ENCODE measurements around the gene LDB3. TPM values are rescaled to one million over a fixed set of nuclear protein-coding genes. Genes with fewer than 3 reads are reported as not detected.
"Not testable (repeated sequence)": the region's sequence is repeated elsewhere in the genome, so short reads cannot be mapped to it uniquely, and the experiment has no call there.

LDB3 gene
- total RNA-seq, 1 donor from 2014 or later, result 4.7 TPM

DNA sequence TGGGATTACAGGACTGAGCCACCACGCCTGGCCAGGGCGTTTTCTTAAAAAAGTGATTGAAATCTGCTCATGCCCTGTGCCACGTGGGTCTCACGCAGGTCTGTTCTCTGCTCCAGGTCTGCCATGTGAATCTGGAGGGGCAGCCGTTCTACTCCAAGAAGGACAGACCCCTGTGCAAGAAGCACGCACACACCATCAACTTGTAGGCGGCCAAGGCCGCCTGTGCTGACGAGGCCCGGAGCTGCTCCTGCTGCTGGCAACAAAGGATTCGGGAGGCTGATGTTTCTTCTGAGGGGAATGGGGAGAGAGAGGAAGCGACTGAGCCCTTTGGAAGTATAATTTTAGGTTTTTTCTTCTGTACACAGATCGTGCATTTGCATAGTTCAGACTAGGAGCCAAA lies 64.5 kb downstream of the LDB3 start:
- DNase-seq (ENCODE audit: extremely low spot score in 2 of 2), result no peak
- TF ChIP-seq, protein P1, sequence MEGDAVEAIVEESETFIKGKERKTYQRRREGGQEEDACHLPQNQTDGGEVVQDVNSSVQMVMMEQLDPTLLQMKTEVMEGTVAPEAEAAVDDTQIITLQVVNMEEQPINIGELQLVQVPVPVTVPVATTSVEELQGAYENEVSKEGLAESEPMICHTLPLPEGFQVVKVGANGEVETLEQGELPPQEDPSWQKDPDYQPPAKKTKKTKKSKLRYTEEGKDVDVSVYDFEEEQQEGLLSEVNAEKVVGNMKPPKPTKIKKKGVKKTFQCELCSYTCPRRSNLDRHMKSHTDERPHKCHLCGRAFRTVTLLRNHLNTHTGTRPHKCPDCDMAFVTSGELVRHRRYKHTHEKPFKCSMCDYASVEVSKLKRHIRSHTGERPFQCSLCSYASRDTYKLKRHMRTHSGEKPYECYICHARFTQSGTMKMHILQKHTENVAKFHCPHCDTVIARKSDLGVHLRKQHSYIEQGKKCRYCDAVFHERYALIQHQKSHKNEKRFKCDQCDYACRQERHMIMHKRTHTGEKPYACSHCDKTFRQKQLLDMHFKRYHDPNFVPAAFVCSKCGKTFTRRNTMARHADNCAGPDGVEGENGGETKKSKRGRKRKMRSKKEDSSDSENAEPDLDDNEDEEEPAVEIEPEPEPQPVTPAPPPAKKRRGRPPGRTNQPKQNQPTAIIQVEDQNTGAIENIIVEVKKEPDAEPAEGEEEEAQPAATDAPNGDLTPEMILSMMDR (IDR thresholded peaks at IDR 0.05), result no peak
- no peak for TF ChIP-seq POLR2A (IDR thresholded peaks at IDR 0.05)
- no peak for TF ChIP-seq POLR2AphosphoS5 (IDR thresholded peaks at IDR 0.05; ENCODE audit: insufficient read depth in 1 of 2, low read depth in 1 of 2)
- H3K4me3 ChIP-seq, result no peak overlapping the region
- peak overlapping the region; percentile 34 for H3K27ac ChIP-seq
- H3K27me3 ChIP-seq, result no peaks in the 10 kb centered on the region
- no peaks in the 10 kb centered on the region for H3K36me3 ChIP-seq
- H3K9me3 ChIP-seq, result no peaks in the 10 kb centered on the region
- H3K4me1 ChIP-seq, result no peaks in the 10 kb centered on the region
- intact Hi-C loops (cut with DNase I), result no loop called here

DNA sequence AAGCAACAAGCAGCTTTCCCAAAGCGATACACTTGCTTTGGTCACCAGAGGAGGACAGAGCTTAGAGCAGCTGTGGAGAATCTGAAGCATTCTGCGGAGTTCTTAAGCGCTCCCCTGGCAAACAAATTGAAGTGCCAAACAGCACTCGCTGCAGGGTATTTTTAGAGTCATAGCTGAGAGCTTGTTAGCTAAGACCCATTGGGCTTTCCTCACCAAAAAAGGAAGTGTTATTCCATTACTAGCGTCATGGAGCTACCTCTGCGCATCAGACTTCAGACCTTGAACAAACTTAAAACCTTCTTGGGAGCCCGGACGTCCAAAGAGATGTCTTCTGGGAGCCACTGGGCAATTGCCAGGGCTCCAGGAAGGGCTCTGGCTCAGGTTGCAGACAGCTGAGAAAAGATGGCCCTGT lies 65.0 kb downstream of the LDB3 start:
- peak in 1 of 2 donors; percentile 39 for TF ChIP-seq POLR2AphosphoS5 (IDR thresholded peaks at IDR 0.05; ENCODE audit: insufficient read depth in 1 of 2, low read depth in 1 of 2)
- TF ChIP-seq, protein P1 (IDR thresholded peaks at IDR 0.05), result no peak

GRCh38 chr10:86734207-86734988 lies 66.1 kb downstream of the LDB3 start:
- no peaks in the 10 kb centered on the region for H3K27me3 ChIP-seq
- H3K27ac ChIP-seq, result peak overlapping the region; percentile 45
- no peak for DNase-seq (ENCODE audit: extremely low spot score in 2 of 2)
- intact Hi-C loops (cut with DNase I), result no loop called here
- H3K4me1 ChIP-seq, result no peaks in the 10 kb centered on the region
- no peaks in the 10 kb centered on the region for H3K36me3 ChIP-seq
- no peak for TF ChIP-seq POLR2A (IDR thresholded peaks at IDR 0.05)
- TF ChIP-seq, protein P1 (IDR thresholded peaks at IDR 0.05), result no peak
- no peaks in the 10 kb centered on the region for H3K9me3 ChIP-seq
- no peak overlapping the region for H3K4me3 ChIP-seq

More for the DNA sequence above, 65.0 kb downstream of the LDB3 start:
- intact Hi-C loops (cut with DNase I), result no loop called here
- no peaks in the 10 kb centered on the region for H3K9me3 ChIP-seq
- no peaks in the 10 kb centered on the region for H3K4me1 ChIP-seq
- peak overlapping the region; percentile 45 for H3K27ac ChIP-seq
- no peaks in the 10 kb centered on the region for H3K36me3 ChIP-seq
- H3K27me3 ChIP-seq, result no peaks in the 10 kb centered on the region
- no peak overlapping the region for H3K4me3 ChIP-seq
- no peak for DNase-seq (ENCODE audit: extremely low spot score in 2 of 2)

GRCh38 chr10:86735278-86735677 lies 67.0 kb downstream of the LDB3 start:
- intact Hi-C loops (cut with DNase I); H3K4me3 ChIP-seq; H3K9me3 ChIP-seq; H3K27me3 ChIP-seq; H3K27ac ChIP-seq; H3K4me1 ChIP-seq; H3K36me3 ChIP-seq; DNase-seq (ENCODE audit: extremely low spot score in 2 of 2): not testable (repeated sequence)

DNA sequence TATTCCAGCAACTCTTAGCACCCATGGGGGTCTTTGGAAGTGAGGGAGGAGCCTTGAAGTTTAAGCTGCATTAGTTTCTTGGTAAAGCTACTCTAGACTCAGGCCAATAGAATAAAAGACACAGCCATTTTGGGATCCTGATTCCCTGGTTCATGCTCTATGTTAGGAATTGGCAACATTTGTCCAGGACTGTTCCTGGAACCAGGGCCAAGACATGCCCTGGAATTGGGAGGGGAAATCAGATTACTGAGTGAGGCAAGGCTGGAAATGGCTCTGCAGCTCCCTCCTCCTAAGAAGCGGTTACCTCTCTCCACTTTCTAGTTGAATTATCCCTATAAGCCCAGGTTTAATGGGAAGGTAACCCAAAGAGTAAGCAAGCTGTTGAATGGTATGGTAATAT lies 73.9 kb downstream of the LDB3 start:
- peaks cover 13% of the 10 kb centered on the region for H3K4me1 ChIP-seq
- no peaks in the 10 kb centered on the region for H3K27me3 ChIP-seq
- intact Hi-C loops (cut with DNase I), result no loop called here
- no peak for TF ChIP-seq POLR2A (IDR thresholded peaks at IDR 0.05)
- TF ChIP-seq, protein P1 (IDR thresholded peaks at IDR 0.05), result no peak
- TF ChIP-seq POLR2AphosphoS5 (IDR thresholded peaks at IDR 0.05; ENCODE audit: insufficient read depth in 1 of 2, low read depth in 1 of 2), result no peak
- no peak for DNase-seq (ENCODE audit: extremely low spot score in 2 of 2)
- H3K36me3 ChIP-seq, result no peaks in the 10 kb centered on the region
- H3K27ac ChIP-seq, result no peak overlapping the region
- no peak overlapping the region for H3K4me3 ChIP-seq
- no peaks in the 10 kb centered on the region for H3K9me3 ChIP-seq
